ENCODE measurements around the gene TMEM86B.

DNA sequence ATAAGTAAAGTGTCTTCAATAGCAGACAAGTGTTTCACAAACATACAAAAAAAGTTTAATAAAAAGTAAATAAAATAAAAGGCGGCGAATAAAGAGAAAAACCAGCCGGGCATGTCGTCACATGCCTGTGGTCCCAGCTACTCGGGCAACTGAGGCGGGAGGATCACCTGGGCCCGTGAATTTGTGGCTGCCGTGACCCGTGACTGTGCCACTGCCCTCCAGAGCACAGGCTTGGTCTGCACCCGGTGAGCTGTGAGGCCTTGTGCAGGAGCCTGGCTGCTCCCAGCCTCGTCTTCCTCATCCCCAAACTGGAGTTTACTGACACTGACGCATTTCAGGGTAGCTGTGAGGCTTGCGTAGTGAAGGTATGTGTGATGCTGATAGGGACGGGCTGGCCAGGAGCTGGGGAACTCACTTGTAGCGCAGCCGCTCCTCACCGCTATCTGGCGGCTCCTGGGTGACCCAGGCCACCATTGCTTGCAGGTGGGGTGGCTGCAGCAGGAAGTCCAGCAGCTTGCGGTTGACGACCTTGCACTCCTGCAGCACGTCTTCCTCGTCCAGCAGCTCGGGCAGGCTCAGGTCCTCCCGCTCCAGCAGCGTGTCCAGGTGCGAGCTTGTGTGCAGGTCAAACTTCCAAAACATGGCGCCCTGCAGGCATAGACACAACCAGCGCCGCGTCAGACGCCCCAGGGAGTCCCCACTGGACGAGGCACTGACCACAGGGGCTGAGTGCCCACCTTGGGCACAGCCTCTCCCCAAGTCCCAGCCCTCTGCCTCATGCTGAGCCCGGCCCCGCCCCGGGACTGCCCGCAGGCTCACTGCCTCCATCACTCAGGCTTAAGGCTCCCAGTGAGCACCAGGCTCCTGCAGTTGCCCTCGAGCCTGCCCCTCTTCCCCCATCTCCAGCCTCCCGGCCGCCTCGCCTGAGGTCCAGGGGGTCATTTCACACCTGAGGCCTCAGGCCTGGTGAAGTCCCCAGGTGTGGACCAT lies 18.2 kb upstream of the TMEM86B start:
- TF ChIP-seq, protein P1, sequence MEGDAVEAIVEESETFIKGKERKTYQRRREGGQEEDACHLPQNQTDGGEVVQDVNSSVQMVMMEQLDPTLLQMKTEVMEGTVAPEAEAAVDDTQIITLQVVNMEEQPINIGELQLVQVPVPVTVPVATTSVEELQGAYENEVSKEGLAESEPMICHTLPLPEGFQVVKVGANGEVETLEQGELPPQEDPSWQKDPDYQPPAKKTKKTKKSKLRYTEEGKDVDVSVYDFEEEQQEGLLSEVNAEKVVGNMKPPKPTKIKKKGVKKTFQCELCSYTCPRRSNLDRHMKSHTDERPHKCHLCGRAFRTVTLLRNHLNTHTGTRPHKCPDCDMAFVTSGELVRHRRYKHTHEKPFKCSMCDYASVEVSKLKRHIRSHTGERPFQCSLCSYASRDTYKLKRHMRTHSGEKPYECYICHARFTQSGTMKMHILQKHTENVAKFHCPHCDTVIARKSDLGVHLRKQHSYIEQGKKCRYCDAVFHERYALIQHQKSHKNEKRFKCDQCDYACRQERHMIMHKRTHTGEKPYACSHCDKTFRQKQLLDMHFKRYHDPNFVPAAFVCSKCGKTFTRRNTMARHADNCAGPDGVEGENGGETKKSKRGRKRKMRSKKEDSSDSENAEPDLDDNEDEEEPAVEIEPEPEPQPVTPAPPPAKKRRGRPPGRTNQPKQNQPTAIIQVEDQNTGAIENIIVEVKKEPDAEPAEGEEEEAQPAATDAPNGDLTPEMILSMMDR (IDR thresholded peaks at IDR 0.05): no peak
- TF ChIP-seq POLR2AphosphoS5 (IDR thresholded peaks at IDR 0.05): no peak
